HEK293 (cell line): ENCODE measurements around the gene WDFY2.

Experiments used
- CTCF ChIP-seq: fragments of 450-650 bp; formaldehyde crosslinking; IDR thresholded peaks from 2 replicates; pipeline ENCODE4 v1.5.1; 2016; ENCODE audit warnings: missing biosample characterization, missing genetic modification characterization
- KLF16 ChIP-seq: fragments of 450-650 bp; formaldehyde crosslinking; IDR thresholded peaks from 2 replicates; pipeline ENCODE4 v1.5.1; 2017; ENCODE audit warnings: missing biosample characterization, missing genetic modification characterization
- ZBTB21 ChIP-seq: fragments of 450-650 bp; formaldehyde crosslinking; IDR thresholded peaks from 2 replicates; pipeline ENCODE4 v1.5.1; 2017; ENCODE audit warnings: missing biosample characterization, missing genetic modification characterization
- TF ChIP-seq, protein P1 (sequence below): fragments of 450-650 bp; formaldehyde crosslinking; IDR thresholded peaks from 2 replicates; pipeline ENCODE4 v1.5.1; 2016; ENCODE audit warnings: missing biosample characterization, missing genetic modification characterization, borderline replicate concordance

- no peak for TF ChIP-seq CTCF (tag by site-specific recombination)
- TF ChIP-seq KLF16, result no peak
- no peak for TF ChIP-seq ZBTB21
- TF ChIP-seq, protein P1, sequence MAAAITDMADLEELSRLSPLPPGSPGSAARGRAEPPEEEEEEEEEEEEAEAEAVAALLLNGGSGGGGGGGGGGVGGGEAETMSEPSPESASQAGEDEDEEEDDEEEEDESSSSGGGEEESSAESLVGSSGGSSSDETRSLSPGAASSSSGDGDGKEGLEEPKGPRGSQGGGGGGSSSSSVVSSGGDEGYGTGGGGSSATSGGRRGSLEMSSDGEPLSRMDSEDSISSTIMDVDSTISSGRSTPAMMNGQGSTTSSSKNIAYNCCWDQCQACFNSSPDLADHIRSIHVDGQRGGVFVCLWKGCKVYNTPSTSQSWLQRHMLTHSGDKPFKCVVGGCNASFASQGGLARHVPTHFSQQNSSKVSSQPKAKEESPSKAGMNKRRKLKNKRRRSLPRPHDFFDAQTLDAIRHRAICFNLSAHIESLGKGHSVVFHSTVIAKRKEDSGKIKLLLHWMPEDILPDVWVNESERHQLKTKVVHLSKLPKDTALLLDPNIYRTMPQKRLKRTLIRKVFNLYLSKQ, result no peak
Measured at GRCh38 chr13:51596541-51596940, 12.3 kb downstream of the WDFY2 start.
